ENCODE results near the gene KCTD18.

DNA sequence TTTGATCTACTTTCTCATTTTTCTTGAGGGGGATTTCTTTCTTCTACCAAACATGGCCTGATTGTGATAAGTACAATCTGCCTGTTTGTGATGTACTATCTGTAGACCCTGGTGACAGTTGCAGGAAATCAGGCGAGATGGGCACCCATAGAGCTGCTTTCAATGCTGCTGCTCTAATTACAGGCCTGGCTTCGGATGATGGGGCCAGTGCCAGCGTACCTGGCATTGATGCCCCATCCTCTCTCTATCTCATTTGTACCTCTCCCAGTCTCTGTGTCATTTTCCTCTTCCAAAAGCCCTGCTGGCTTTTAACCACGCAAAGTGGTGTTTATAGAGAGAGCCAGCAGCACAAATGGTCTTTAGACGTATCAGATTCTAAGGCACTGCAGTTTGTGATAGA, 69.9 kb downstream of the KCTD18 start:
- TF ChIP-seq, protein P1, sequence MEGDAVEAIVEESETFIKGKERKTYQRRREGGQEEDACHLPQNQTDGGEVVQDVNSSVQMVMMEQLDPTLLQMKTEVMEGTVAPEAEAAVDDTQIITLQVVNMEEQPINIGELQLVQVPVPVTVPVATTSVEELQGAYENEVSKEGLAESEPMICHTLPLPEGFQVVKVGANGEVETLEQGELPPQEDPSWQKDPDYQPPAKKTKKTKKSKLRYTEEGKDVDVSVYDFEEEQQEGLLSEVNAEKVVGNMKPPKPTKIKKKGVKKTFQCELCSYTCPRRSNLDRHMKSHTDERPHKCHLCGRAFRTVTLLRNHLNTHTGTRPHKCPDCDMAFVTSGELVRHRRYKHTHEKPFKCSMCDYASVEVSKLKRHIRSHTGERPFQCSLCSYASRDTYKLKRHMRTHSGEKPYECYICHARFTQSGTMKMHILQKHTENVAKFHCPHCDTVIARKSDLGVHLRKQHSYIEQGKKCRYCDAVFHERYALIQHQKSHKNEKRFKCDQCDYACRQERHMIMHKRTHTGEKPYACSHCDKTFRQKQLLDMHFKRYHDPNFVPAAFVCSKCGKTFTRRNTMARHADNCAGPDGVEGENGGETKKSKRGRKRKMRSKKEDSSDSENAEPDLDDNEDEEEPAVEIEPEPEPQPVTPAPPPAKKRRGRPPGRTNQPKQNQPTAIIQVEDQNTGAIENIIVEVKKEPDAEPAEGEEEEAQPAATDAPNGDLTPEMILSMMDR (IDR thresholded peaks at IDR 0.05) = no peak
- no peak for TF ChIP-seq EP300 (IDR thresholded peaks at IDR 0.05)
